HG02588 (cell line): Measurements from ENCODE around the gene GPRASP2.
"Not testable (repeated sequence)": the region's sequence is repeated elsewhere in the genome, so short reads cannot be mapped to it uniquely, and the experiment has no call there.

ENCODE experiments used
- ATAC-seq: cut with Tn5 transposase; IDR thresholded peaks from one replicate; pipeline ENCODE4 v1.9.1; 2021; ENCODE audit warnings: mild to moderate bottlenecking, moderate library complexity; ENCODE audit not compliant: unreplicated experiment

GPRASP2 gene

DNA sequence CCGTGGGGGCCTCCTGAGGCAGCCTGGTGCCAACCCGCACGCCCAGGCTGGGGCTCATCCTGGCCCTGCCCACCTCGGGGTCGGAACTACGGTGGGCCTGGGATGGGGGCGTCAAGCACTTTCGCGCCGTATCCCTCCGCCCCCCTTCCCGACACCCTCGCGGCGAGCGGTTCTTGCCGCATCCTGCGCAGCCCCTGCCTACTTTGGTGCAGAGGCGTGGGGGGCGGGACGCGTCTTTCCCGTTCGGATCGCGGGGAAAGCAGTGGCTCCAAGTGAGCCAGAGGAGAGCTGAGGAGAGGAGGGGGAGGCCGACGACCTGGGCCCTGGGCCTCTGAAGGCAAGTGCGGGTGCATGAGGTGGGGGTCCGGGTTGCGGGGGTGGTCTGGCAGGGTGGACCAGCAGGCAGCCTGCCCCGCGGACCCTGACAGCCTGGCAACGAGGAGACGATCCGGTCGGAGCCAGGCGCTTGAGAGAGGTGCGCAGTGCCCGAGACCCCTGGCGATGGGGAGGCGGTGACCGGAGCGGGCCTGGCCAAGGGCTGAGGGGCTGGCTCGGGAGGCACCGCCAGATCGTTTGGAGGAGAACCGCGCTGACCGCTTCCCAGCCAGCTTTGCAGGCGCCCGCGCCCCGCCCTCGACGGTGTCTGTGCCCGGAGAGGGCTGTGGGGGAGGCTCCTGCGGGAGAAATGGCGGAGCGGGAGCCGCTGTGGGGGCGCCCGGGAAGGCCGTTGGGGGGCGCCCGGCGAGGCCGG, at the start of gene GPRASP2:
Gene GPRASP2, plus strand, starts transcription at position 233 of the 751 bp plus-strand sequence. CDS start 2,422 bp downstream, outside the sequence.
- no peak for ATAC-seq

DNA sequence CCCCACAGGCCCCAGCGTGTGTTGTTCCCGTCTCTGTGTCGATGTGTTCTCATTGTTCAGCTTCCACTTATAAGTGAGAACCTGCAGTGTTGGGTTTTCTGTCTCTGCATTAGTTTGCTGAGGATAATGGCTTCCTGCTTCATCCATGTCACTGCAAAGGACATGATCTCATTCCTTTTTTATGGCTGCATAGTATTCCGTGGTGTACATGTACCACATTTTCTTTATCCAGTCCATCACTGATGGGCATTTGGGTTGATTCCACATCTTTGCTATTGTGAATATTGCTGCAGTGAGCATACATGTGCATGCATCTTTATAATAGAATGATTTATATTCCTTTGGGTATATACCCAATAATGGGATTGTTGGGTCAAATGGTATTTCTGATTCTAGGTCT, 48.4 kb upstream of the GPRASP2 start:
- ATAC-seq, result not testable (repeated sequence)

DNA sequence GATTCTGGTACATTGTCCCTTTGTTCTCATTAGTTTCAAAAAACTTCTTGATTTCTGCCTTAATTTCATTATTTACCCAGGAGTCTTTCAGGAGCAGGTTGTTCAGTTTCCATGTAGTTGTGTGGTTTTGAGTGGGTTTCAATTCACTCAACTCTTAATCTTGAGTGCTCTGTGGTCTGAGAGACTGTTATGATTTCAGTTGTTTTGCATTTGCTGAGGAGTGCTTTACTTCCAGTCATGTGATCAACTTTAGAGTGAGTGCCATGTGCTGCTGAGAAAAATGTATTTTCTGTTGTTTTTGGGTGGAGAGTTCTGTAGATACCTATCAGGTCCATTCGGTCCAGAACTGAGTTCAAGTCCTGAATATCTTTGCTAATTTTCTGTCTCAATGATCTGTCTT, 45.2 kb upstream of the GPRASP2 start:
- not testable (repeated sequence) for ATAC-seq

DNA sequence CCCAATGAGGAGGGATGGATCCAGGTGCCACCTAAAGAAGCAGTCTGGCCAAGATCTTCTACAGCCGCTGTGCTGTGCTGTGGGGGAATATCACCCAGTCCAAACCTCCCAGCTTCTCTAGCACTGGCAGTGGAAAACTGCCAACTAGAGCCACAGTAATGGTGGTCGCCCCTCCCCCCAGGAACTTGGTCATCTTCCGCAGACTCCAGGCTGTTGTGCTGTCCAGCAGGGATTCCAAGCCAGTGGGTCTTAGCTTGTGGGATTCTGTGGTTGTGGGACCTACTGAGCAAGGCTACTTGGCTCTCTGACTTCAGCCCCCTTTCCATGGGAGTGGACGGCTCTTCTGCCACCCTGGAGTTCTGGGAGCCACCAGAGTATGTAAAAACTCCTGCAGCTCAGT, 42.7 kb upstream of the GPRASP2 start:
- ATAC-seq, result no peak

DNA sequence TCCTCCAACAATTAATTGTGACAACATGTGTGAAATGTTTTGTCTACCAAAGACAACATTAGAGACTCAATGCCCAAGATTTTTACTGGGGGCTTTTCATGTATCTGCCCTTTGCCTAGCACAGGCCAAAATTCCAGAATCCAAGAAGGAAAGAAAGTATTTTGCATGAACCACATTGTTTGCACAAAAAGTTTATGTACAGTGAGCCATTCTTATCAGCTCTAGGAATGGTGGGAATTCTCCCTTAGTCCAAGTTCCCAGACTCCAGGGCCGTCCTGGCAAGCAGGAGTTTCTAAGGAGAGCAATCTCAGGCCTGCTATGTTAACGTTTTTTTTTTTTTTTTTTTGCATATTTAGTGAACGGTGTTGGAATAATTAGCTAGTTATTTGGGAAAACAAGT, 39.4 kb upstream of the GPRASP2 start:
- no peak for ATAC-seq

DNA sequence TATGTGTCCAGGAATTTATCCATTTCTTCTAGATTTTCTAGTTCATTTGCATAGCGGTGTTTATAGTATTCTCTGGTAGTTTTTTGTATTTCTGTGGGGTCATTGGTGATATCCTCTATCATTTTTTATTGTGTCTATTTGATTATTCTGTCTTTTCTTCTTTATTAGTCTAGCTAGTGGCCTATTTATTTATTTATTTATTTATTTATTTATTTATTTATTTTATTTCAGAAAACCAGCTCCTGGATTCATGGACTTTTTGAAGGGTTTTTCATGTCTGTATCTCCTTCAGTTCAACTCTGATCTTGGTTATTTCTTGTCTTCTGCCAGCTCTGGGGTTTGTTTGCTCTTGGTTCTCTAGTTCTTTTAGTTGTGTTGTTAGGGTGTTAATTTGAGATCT, 34.8 kb upstream of the GPRASP2 start:
- ATAC-seq, result not testable (repeated sequence)

DNA sequence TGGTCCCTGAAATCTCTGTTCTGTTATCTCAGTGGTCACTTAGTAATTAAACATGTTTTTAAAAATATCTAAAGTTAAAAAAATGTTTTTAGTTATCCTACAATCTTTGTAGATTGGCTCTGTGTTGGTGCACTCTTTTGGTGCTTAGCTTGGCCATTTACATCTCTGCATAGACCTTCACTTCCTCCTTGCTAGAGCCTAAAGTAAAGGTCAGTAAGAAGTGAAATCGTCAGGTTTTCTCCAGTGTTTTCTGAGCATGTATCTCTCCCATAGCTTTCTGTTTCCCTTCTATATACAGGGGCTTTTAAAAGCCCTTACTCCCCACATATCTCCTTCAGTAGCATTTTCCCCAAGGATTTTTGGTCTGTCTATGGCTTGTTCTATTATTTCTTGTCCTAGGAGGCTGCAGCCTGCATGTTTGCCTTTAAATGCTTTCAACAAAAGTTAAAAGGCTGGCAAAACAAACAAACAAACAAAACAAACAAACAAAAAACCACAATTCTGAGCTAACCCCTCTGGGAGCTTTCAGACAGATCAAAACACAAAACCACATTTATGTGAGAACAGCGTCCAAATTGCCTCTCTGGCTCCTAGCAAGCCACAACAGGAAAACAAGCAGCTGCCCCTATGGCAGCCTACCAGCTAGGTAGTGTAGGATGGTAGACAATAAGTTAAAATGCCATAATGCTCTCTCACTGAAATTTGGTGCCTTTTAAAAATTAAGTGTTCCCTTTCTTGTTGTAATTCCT, 27.3 kb upstream of the GPRASP2 start:
- ATAC-seq, result no peak

DNA sequence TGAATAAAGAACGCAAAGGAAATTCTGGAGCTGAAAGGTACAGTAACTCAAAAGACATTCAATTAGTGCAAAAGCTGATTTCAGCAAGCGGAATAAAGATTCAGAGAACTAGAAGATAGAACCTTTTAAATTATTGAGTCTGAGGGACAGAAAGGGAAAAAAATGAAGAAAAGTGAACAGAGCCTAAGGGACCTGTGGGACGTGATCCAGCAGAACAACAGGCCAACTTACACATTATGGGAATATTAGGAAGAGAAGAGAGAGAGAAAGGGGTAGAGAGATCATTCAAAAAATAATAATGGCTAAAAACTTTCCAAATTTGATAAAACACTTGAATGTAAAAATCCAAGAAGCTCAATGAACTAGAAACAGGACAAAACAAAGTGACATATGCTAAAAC, 17.5 kb upstream of the GPRASP2 start:
- no peak for ATAC-seq

DNA sequence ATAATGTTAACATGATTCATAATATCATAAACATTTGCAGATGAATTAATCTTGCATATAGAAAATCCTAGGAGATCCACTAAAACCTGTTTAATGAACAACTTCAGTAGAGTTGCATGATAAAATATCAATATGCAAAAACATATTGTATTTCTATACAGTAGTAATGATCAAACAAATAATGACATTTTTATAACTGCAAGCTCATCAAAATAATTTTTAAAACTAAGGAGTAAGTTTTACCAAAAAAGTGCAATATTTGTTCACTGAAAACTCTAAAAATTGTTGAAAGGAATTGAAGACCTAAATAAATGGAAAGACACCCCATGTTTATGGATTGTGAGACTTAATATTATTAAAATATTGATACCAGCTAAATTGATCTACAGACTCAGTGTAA, 15.9 kb upstream of the GPRASP2 start:
- ATAC-seq, result no peak

DNA sequence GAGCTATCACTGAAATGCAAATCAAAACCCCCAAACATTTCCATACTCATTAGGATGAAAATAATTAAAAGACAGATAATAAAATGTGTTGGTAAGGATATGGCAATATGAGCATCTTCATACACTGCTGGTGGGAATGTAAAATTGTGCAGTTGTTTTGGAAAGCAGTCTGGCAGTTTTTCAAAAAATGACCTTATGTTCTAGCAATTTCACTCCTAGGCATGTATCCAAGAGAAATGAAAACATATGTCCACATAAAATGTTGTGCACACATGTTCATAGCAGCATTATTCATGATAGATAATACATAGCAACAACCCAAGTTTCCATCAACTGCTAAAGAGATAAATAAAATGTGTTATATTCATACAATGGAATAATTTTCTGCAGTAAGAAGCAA, 14.8 kb upstream of the GPRASP2 start:
- no peak for ATAC-seq

DNA sequence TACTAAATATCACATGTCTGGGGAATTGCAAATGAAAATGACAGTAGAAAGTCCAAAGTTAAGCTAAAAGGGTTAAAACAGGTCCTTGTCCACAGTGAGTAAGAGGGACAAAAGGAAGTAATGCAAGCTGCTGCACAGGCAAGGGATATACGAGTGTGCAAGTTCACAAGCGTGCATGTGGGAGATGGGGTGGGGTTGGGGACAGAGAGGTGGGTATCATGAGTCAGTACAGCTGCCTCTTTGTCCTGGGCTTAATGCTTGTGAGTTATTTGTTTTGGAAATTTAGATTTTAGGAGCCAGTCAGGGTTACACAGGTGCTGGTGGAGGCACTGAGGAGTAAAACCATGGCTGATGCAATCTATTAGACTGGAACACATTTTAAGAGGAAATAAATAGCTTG, 3.3 kb upstream of the GPRASP2 start:
- ATAC-seq, result no peak

DNA sequence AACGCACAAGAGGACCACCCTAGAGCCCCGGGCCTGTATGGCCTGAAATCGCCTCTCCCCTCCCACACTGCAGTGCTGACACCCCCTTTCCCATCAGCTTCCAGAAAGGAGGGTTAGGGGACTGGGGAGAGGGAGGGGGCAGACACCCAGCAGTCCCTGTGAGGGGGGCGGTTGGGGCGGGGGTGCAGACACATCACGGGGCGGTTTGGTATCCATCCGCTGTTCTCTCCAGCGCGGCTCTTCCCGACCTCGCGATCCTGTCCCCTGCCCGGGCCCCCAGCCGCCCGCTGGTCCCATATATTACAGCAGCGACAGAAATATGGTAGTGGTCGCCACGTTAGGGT, 404 bp upstream of the GPRASP2 start:
- no peak for ATAC-seq

DNA sequence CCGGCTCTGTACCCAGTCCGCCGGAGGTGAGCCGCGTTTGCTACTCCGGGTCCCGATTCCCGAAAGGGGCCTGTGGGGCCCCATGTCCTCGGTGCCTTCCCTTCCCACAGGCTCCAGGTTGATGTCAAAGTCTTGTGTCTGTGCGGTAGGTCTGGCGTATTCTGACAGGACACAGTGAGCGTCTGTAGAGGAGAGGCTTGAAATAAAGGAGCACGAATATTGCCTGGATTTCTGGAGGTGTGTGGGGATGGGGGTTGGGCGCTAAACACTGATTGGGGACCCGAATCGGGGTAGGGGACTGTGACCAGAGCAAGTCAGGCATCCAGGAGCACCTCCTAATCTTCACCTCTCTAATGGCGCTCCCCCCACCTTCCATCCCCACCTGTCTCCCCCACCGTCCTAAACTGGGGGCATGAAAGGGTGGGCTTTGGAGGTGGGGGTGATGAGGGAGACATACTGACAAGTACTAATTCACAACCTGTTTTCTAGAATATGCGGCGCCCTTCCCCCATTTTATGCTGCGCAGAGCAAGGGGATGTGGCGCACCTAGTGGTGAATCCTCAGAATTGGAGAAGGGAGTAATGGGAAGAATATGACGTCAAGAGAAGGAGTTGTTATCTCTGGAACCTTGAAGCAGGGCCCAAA, 855 bp downstream of the GPRASP2 start:
- no peak for ATAC-seq

DNA sequence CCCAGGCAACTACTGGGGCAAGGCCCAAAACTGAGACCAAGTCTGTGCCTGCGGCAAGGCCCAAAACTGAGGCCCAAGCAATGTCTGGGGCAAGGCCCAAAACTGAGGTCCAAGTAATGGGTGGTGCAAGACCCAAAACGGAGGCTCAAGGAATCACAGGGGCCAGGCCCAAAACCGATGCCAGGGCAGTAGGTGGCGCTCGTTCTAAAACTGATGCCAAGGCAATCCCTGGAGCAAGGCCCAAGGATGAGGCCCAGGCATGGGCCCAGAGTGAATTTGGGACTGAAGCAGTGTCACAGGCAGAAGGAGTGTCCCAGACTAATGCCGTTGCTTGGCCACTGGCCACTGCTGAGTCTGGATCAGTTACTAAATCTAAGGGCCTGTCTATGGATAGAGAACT, 2.7 kb downstream of the GPRASP2 start:
- no peak for ATAC-seq

DNA sequence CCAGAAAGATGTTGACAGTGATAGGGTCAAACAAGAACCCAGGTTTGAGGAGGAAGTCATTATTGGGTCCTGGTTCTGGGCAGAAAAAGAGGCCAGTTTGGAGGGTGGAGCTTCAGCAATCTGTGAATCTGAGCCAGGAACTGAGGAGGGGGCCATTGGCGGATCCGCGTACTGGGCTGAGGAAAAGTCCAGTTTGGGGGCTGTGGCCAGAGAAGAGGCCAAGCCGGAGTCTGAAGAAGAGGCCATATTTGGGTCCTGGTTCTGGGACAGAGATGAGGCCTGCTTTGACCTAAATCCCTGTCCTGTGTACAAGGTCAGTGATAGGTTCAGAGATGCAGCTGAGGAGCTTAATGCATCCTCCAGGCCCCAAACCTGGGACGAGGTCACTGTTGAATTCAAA, 3.7 kb downstream of the GPRASP2 start:
- no peak for ATAC-seq

DNA sequence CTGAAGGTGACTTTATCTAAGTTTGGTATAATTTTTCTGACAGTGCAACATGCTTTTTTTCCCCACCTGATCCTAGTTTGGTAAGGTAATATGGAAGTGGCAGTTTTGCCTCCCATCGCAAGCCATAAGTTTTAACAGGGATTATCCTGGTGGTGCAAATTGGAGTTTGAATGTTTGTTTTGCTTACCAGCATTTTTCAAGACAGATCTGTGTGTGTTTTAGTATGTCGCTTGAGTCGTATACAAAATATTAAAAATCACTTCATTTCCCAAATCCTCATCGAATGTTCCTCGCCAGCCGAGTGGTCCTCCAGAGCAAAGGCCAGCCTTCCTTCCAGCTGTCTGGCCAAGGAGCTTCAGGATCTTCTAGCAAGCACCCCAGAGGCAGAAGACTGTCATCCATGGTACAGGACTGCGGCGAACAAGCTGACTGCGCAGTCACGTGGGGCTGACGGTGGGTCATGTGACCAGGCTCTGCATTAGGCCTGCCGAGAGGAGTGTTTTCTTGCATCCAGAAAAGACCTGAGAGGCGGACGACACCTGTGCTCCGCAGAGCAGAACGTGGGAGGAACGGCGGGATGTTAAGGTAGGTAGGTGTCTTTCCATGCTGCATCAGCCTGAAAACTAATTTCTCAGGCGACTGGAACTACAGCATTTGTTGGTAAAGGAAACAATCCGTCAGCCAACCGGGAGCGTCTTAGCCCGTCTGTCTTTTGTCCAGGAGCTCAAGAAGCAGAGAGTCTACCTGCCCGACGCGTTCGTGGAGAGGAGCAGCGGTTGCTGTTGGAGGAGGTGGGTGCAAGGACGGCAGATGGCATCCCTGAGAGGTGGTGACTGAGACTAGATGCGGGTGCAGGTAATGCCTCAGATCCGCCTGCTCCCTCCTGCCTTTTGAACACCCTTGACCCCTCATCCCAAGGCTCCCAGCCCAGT, 8.3 kb downstream of the GPRASP2 start, which contains the start of gene GPRASP3:
Gene GPRASP3, plus strand, starts transcription at position 507 of the 932 bp plus-strand sequence. CDS start 28,253 bp downstream, outside the sequence.
- ATAC-seq, result peak; percentile 98

DNA sequence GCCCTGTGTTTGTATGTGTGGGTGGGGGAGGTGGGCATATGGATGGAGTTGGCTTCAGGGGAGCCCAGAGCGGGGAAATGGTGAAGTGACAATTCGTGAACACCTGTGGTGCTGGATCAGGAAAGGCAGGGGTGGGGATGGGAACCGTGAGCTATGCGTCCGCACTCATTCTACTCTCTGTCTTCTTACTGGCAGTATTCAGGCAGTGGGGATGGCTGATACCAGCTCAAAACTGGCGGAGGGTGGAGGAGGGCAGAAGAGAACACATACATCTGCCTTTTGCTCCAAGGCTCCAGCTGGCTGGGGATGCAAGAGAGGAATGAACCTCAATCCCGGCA, 8.9 kb downstream of the GPRASP2 start:
- not testable (repeated sequence) for ATAC-seq

DNA sequence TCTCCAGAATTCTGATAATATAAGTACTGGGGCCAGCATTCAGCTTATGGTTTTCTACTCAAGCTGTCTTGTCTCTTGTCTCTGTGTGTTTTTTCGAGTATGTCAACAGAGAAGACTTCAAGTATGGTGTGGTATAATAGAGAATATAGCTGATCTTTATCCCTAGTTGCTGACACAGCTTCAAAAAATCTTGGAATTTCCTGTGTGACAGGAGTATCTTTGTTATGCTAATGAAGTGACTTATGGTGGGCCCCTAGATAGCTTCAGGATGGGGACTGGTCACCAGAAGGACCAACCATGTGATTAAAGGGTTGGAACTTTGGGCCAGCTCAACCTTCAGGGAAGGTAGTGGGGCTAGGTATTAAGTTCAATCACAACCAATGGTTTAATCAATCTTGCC, 11.2 kb downstream of the GPRASP2 start:
- ATAC-seq, result no peak

DNA sequence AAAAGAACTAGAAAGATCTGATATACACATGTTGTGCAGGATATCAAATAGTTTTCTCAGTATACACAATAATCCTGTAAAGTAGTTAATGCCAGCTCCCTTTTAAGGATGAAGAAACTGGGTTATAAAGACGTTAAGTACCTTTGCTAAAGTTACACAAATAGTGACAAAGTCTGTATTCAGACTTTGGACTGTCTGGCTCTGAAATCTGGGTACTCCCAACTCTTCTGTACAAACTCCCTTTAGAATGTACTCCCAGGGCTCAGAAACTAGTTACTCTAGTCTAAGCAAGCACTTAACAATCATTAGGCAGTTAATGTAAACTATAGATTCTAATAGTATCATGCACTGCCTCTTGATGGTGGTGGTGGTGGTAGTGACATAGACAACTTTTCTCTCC, 15.5 kb downstream of the GPRASP2 start:
- ATAC-seq, result no peak

DNA sequence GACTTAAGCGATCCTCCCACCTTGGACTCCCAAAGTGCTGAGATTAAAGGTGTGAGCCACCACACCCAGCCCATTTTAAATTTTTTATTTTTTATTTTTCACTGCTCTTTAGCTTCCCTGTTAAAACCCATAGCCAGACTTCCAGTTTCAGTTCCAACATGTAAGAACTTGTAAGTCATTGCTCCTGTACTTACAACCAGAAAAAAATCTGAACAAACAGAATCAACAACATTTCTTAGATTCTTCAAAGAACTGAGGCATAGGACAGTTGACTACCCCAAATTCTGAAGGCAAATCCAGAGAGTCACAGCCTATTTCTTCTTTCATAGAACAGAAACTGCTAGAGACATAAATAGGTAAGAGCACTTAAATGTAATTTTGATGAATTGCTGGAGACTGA, 16.4 kb downstream of the GPRASP2 start:
- ATAC-seq, result no peak

DNA sequence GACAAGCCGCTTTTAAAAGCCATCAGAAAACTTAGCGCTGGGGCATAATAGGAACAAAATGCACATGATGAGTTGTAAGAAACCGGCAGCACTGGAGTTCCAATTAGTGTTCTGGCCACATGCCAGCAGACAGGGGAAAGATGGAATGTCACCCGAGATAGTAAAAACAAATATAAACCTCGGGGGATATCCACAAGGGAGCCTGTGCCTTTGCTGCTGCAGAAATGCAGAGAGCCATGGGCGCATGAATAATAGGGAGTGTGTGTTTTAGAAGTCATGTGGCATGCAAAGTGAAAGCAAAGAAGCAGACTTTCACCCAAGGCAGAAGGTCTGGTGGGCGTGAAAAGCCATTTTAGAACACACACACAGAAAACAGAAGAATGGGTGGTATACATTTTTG, 27.4 kb downstream of the GPRASP2 start:
- ATAC-seq, result no peak
